ENCODE results near the gene PRKN.

GRCh38 chr6:162032620-162033019 lies 694.9 kb downstream of the PRKN start:
- TF ChIP-seq POLR2A (IDR thresholded peaks at IDR 0.05; ENCODE audit: extremely low read depth, insufficient read length) (no peak), MYC (IDR thresholded peaks at IDR 0.05; ENCODE audit: low read depth, low read length) (peak; percentile 67), MAX (IDR thresholded peaks at IDR 0.05; ENCODE audit: low read depth, low read length) (peak; percentile 39; the same call in 1 of the 2 replicates)
